ENCODE data around the gene S100A2. TPM values are rescaled to one million over a fixed set of nuclear protein-coding genes. Genes with fewer than 3 reads are reported as not detected.

The S100A2 gene
- total RNA-seq, 4 donors from 2014 or later: 1.3 to 2.2 TPM; not detected in 2

- TF ChIP-seq, protein P1, sequence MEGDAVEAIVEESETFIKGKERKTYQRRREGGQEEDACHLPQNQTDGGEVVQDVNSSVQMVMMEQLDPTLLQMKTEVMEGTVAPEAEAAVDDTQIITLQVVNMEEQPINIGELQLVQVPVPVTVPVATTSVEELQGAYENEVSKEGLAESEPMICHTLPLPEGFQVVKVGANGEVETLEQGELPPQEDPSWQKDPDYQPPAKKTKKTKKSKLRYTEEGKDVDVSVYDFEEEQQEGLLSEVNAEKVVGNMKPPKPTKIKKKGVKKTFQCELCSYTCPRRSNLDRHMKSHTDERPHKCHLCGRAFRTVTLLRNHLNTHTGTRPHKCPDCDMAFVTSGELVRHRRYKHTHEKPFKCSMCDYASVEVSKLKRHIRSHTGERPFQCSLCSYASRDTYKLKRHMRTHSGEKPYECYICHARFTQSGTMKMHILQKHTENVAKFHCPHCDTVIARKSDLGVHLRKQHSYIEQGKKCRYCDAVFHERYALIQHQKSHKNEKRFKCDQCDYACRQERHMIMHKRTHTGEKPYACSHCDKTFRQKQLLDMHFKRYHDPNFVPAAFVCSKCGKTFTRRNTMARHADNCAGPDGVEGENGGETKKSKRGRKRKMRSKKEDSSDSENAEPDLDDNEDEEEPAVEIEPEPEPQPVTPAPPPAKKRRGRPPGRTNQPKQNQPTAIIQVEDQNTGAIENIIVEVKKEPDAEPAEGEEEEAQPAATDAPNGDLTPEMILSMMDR (IDR thresholded peaks at IDR 0.05; ENCODE audit: low read depth): no peak
Measured at GRCh38 chr1:153568367-153569099, 2.9 kb upstream of the S100A2 start.

- TF ChIP-seq, protein P1 (IDR thresholded peaks at IDR 0.05; ENCODE audit: low read depth): no peak
Measured at GRCh38 chr1:153567621-153568366, 2.1 kb upstream of the S100A2 start.

DNA sequence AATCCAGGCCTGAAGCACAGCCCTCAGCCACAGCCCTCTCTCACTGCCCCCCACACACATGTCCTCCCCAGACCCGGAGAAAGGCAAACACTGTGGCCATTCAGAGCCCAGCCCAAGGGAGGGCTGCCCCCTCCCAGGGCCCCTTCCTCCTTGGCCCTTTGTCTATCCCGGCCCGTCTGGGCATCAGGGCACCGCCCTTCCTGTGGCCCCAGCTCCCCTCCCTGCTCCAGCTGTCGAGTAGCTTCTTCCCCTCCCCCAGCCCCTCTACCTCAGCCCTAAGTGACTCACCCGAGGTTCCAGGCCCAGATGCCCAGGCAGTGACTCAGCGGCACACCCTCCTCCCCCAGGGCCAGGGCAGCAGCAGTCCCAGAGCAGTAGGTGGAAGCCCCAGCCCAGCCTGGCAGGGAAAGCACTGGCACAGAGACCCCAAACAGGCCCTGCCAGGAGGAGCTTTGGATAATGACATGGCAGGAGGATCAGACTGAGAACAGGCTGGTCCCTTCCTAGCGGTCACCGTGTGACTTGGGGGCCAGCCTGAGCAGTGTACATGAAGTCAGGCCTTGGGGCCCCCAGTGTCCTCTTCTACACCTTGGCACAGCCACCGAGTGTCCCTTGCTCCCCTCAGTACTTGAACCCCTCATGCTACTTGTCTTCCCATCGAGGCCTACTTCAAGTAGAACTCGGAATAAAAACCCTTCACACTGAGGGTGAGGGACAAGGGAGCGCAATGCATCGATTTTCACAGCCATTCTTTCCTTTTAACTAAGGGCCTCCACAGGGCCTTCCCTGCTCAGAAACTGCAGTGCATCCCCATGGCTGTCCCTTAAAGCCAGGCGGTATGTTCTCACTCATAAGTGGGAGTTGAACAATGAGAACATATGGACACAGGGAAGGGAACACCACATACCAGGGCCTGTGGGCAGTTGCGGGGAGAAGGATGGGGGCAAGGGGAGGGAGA lies 1.0 kb upstream of the S100A2 start:
- TF ChIP-seq, protein P1 (IDR thresholded peaks at IDR 0.05; ENCODE audit: low read depth): no peak

DNA sequence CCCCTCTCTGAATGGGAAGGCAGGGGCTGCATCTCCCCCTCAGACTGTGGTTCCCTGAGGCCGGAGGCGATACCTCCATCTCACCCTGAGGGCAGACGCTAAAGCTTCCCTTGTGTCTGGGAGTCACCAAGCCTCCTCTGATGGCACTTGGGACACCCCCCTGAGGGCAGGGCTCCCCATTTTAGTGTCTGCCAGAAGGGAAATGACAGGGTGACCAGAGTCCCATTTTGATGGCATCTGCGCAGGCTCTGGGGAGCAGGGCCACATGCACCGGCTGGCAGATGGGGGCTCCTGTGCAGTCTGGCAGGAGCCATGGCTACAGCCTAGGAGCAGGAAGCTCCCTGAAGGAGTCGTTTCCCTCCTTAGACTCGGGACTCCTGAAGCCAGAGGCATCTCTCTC lies 1.7 kb downstream of the S100A2 start:
- TF ChIP-seq, protein P1 (IDR thresholded peaks at IDR 0.05; ENCODE audit: low read depth): no peak

- TF ChIP-seq, protein P1 (IDR thresholded peaks at IDR 0.05; ENCODE audit: low read depth): no peak
Measured at GRCh38 chr1:153563483-153563901, 2.2 kb downstream of the S100A2 start.

GRCh38 chr1:153561466-153561985 lies 4.1 kb downstream of the S100A2 start:
- TF ChIP-seq, protein P1 (IDR thresholded peaks at IDR 0.05; ENCODE audit: low read depth): no peak
